Mesodermal cell (in vitro differentiated cells): Measurements from ENCODE around the gene RFNG. TPM values are rescaled to one million over a fixed set of nuclear protein-coding genes. Genes with fewer than 3 reads are reported as not detected.
A peak's percentile ranks its signal among the peaks of the same experiment; 100 is the strongest.

Experiments
- H3K27ac ChIP-seq: 2 replicates; pipeline ENCODE4 v1.7.0; 2013; ENCODE audit warnings: mild to moderate bottlenecking, low read depth, low read length, moderate library complexity; ENCODE audit not compliant: severe bottlenecking
- H3K36me3 ChIP-seq: 2 replicates; pipeline ENCODE4 v1.7.1; 2013; ENCODE audit warnings: mild to moderate bottlenecking, low read length, moderate library complexity; ENCODE audit not compliant: control insufficient read depth, insufficient read depth
- H3K4me1 ChIP-seq: one replicate; pipeline ENCODE4 v1.7.1; 2013; ENCODE audit warnings: mild to moderate bottlenecking, low read length; ENCODE audit not compliant: insufficient read depth, control insufficient read depth, poor library complexity, severe bottlenecking
- H3K4me3 ChIP-seq: 2 replicates; pipeline ENCODE4 v1.7.0; 2013; ENCODE audit warnings: low read length, control low read depth, mild to moderate bottlenecking; ENCODE audit not compliant: insufficient read depth, poor library complexity, severe bottlenecking; ENCODE audit errors: extremely low read depth
- H3K9me3 ChIP-seq: 2 replicates; pipeline ENCODE4 v1.7.1; 2013; ENCODE audit warnings: mild to moderate bottlenecking, low read length, moderate library complexity; ENCODE audit not compliant: control insufficient read depth
- WGBS, 2 experiments: methylation state at CpG; one replicate each; pipeline ENCODE4 v1.1.5; 2013; ENCODE audit warnings: missing lambda C conversion rate in 2 of 2; ENCODE audit not compliant: insufficient coverage in 2 of 2; 5-methylcytosine and 5-hydroxymethylcytosine counted together
- polyA plus RNA-seq, 2 experiments: library from polyadenylated mRNA; stranded (reverse); fragments of 50-300 nt; gene quantifications; one replicate each; pipeline ENCODE4 v1.2.3, GENCODE V29; 2013

The RFNG gene
- polyA plus RNA-seq (2013, experiment 1 of 2), result 42.4 TPM
- polyA plus RNA-seq (2013, experiment 2 of 2), result 31.9 TPM

- H3K4me1 ChIP-seq, result no peaks in the 10 kb centered on the region
- H3K27ac ChIP-seq, result no peak within 1 kb of the TSS
- H3K4me3 ChIP-seq, result peak within 1 kb of the TSS; percentile 67
- peaks cover 70% of the 10 kb centered on the region for H3K36me3 ChIP-seq
- no peaks in the 10 kb centered on the region for H3K9me3 ChIP-seq
- 0 to 1% methylated on average over 67 to 81 of the region's 94 CpGs for WGBS, 2 experiments
Measured at GRCh38 chr17:82051776-82052637, at the start of gene RFNG, which contains the start of gene GPS1. RFNG (minus strand) TSS chr17:82051811; CDS start chr17:82051766, 45 bp downstream. GPS1 (plus strand) TSS chr17:82051898; CDS start chr17:82051932, 34 bp downstream.

GRCh38 chr17:82101301-82101715 is 49.7 kb upstream of the RFNG start:
- H3K4me3 ChIP-seq, result no peak overlapping the region
- H3K4me1 ChIP-seq, result peaks cover 33% of the 10 kb centered on the region
- peaks cover 9% of the 10 kb centered on the region for H3K36me3 ChIP-seq
- no peaks in the 10 kb centered on the region for H3K9me3 ChIP-seq
- 89 to 93% methylated on average over 5 to 6 of the region's 10 CpGs for WGBS, 2 experiments
- no peak overlapping the region for H3K27ac ChIP-seq

GRCh38 chr17:82100502-82101298 is 49.1 kb upstream of the RFNG start:
- H3K4me3 ChIP-seq, result no peak overlapping the region
- WGBS, 2 experiments, result 90 to 96% methylated on average over 21 to 31 of the region's 35 CpGs
- H3K27ac ChIP-seq, result no peak overlapping the region
- H3K9me3 ChIP-seq, result no peaks in the 10 kb centered on the region
- peaks cover 15% of the 10 kb centered on the region for H3K36me3 ChIP-seq
- H3K4me1 ChIP-seq, result peaks cover 29% of the 10 kb centered on the region

- Histone ChIP-seq H3K4me1 (peaks cover 36% of the 10 kb centered on the region), H3K4me3 (peak overlapping the region; percentile 44), H3K27ac (peak overlapping the region; percentile 95), H3K9me3 (no peaks in the 10 kb centered on the region), H3K36me3 (peaks cover 26% of the 10 kb centered on the region)
- 11 to 17% methylated on average over 62 to 67 of the region's 80 CpGs for WGBS, 2 experiments
Measured at GRCh38 chr17:82098939-82099763, 47.5 kb upstream of the RFNG start.

- Histone ChIP-seq H3K9me3 (no peaks in the 10 kb centered on the region), H3K27ac (peak within 1 kb of the TSS; percentile 95), H3K4me3 (peak within 1 kb of the TSS; percentile 83), H3K36me3 (peaks cover 32% of the 10 kb centered on the region), H3K4me1 (peaks cover 28% of the 10 kb centered on the region)
- WGBS, 2 experiments, result 0 to 1% methylated on average over 69 to 80 of the region's 124 CpGs
Measured at GRCh38 chr17:82098169-82098938, 46.7 kb upstream of the RFNG start, which contains the start of gene FASN. FASN (minus strand) TSS chr17:82098236; CDS start chr17:82096445, 1,791 bp downstream.

DNA sequence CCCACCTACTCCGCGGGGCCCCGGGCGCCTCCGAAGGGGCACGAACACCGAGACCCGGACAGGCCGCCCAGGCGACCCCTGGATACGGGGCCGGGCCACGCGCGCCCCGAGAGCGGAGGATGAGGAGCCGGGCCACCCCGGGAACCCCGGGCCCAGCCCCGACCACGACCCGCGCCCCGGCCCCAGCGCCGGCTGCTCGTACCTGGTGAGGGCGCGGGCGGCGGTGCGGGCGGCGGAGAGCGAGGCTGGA is 46.2 kb upstream of the RFNG start:
- peaks cover 37% of the 10 kb centered on the region for H3K36me3 ChIP-seq
- no peaks in the 10 kb centered on the region for H3K9me3 ChIP-seq
- 0 to 1% methylated on average over 21 to 34 of the region's 36 CpGs for WGBS, 2 experiments
- peak overlapping the region; percentile 77 for H3K27ac ChIP-seq
- H3K4me3 ChIP-seq, result peak overlapping the region; percentile 83
- peaks cover 23% of the 10 kb centered on the region for H3K4me1 ChIP-seq

- H3K36me3 ChIP-seq, result peaks cover 42% of the 10 kb centered on the region
- peaks cover 23% of the 10 kb centered on the region for H3K4me1 ChIP-seq
- peak overlapping the region; percentile 77 for H3K27ac ChIP-seq
- H3K4me3 ChIP-seq, result peak overlapping the region; percentile 83
- WGBS, 2 experiments, result 0 to 1% methylated on average over 55 to 59 of the region's 77 CpGs
- no peaks in the 10 kb centered on the region for H3K9me3 ChIP-seq
Measured at GRCh38 chr17:82097184-82097918, 45.7 kb upstream of the RFNG start.

DNA sequence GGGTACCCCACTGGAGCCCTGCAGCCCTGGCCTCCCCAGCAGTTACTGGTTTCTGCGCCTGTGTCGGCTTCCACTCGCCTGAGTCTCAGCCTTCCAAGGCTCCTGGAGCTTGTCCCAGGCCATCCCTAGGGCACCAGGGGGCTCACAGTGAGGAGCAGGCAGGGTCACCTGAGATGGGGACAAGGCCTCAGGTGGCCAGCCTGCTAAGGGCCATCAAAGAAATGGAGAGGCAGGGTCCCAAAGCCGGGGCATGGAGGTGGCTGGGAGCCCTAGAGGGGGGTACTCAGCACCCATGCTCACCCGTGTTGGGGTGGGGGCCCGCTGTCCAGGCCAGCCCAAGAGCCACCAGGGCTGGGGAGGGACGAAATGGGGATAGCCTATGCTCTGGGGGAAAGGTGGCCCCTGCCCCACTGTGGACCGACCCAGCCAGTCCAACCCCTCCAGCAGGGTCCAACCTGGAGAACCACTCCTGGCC is 45.1 kb upstream of the RFNG start:
- H3K4me1 ChIP-seq, result peaks cover 23% of the 10 kb centered on the region
- H3K4me3 ChIP-seq, result peak overlapping the region; percentile 83
- peaks cover 48% of the 10 kb centered on the region for H3K36me3 ChIP-seq
- no peaks in the 10 kb centered on the region for H3K9me3 ChIP-seq
- H3K27ac ChIP-seq, result peak overlapping the region; percentile 36
- WGBS, 2 experiments, result 33 to 44% methylated on average over 7 to 8 of the region's 8 CpGs
